ENCODE data around the gene CYB561D1.

- TF ChIP-seq, protein P1, sequence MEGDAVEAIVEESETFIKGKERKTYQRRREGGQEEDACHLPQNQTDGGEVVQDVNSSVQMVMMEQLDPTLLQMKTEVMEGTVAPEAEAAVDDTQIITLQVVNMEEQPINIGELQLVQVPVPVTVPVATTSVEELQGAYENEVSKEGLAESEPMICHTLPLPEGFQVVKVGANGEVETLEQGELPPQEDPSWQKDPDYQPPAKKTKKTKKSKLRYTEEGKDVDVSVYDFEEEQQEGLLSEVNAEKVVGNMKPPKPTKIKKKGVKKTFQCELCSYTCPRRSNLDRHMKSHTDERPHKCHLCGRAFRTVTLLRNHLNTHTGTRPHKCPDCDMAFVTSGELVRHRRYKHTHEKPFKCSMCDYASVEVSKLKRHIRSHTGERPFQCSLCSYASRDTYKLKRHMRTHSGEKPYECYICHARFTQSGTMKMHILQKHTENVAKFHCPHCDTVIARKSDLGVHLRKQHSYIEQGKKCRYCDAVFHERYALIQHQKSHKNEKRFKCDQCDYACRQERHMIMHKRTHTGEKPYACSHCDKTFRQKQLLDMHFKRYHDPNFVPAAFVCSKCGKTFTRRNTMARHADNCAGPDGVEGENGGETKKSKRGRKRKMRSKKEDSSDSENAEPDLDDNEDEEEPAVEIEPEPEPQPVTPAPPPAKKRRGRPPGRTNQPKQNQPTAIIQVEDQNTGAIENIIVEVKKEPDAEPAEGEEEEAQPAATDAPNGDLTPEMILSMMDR (IDR thresholded peaks at IDR 0.05; ENCODE audit: borderline replicate concordance, extremely low read depth, low read length, poor library complexity, severe bottlenecking), result no peak
- TF ChIP-seq EZH2 (IDR thresholded peaks at IDR 0.05; ENCODE audit: borderline replicate concordance, low read depth, low read length, severe bottlenecking), result no peak
Observed at GRCh38 chr1:109475261-109475660, 18.6 kb upstream of the CYB561D1 start.
